ENCODE results near the gene E2F1.
"Not testable (repeated sequence)": the region's sequence is repeated elsewhere in the genome, so short reads cannot be mapped to it uniquely, and the experiment has no call there.

GRCh38 chr20:33698966-33699365, 12.8 kb upstream of the E2F1 start:
- TF ChIP-seq CTCF, POLR2A (IDR thresholded peaks at IDR 0.05): not testable (repeated sequence)

All from esophagus squamous epithelium (tissue), 4 donors.